Neuronal stem cell (in vitro differentiated cells): ENCODE results near the gene ASB4.

Source experiments
- DNase-seq: peaks from one replicate; pipeline ENCODE4 v3.0.0-alpha.2; 2013; ENCODE audit warnings: low spot score
- H2AFZ ChIP-seq: one replicate; pipeline ENCODE4 v1.6.1; 2013; ENCODE audit warnings: mild to moderate bottlenecking, low read length, inconsistent platforms
- H2AK5ac ChIP-seq: 2 replicates; pipeline ENCODE4 v1.6.1; 2013; ENCODE audit warnings: low read depth, mild to moderate bottlenecking, inconsistent platforms, low read length, moderate library complexity, mixed read lengths
- H2BK120ac ChIP-seq: 2 replicates; pipeline ENCODE4 v1.6.1; 2013; ENCODE audit warnings: low read depth, mild to moderate bottlenecking, inconsistent platforms, low read length, moderate library complexity, mixed read lengths
- H2BK12ac ChIP-seq: one replicate; pipeline ENCODE4 v1.6.1; 2013; ENCODE audit warnings: low read length, inconsistent platforms
- H2BK15ac ChIP-seq: 2 replicates; pipeline ENCODE4 v1.6.1; 2013; ENCODE audit warnings: mild to moderate bottlenecking, low read length, inconsistent platforms, mixed read lengths
- H2BK5ac ChIP-seq: one replicate; pipeline ENCODE4 v1.6.1; 2013; ENCODE audit warnings: inconsistent platforms, mild to moderate bottlenecking, low read length, moderate library complexity
- H3K14ac ChIP-seq: one replicate; pipeline ENCODE4 v1.6.1; 2013; ENCODE audit warnings: low read length, inconsistent platforms
- H3K18ac ChIP-seq: 2 replicates; pipeline ENCODE4 v1.6.1; 2013; ENCODE audit warnings: low read length, inconsistent platforms
- H3K23ac ChIP-seq: 2 replicates; pipeline ENCODE4 v1.6.1; 2013; ENCODE audit warnings: low read depth, mild to moderate bottlenecking, mixed read lengths, low read length, inconsistent platforms; ENCODE audit not compliant: poor library complexity
- H3K27ac ChIP-seq: replicated peaks from 3 replicates; pipeline ENCODE4 v1.5.1; 2013; ENCODE audit warnings: low read length, inconsistent platforms
- H3K27me3 ChIP-seq, 3 experiments: 2 replicates each; pipeline ENCODE4 v1.6.1; 2013; ENCODE audit warnings: low read length in 3 of 3, mild to moderate bottlenecking in 2 of 3, inconsistent platforms in 1 of 3, low read depth in 1 of 3, mixed read lengths in 1 of 3, moderate library complexity in 1 of 3; ENCODE audit not compliant: control insufficient read depth in 3 of 3, insufficient read depth in 3 of 3
- H3K36me3 ChIP-seq, 2 donors: replicated peaks in 1 of 2; 2 replicates each; pipeline ENCODE4 v1.6.1; 2013; ENCODE audit warnings: low read length in 2 of 2; ENCODE audit not compliant: control insufficient read depth in 2 of 2, insufficient read depth in 2 of 2
- H3K4ac ChIP-seq: 2 replicates; pipeline ENCODE4 v1.6.1; 2013; ENCODE audit warnings: inconsistent platforms, mild to moderate bottlenecking, low read length, moderate library complexity
- H3K4me1 ChIP-seq, 2 donors: 1 replicate in 1 of 2; 2 replicates in 1 of 2; pipeline ENCODE4 v1.6.1; 2013; ENCODE audit warnings: low read length in 2 of 2, low read depth in 1 of 2; ENCODE audit not compliant: control insufficient read depth in 2 of 2, insufficient read depth in 1 of 2
- H3K4me2 ChIP-seq: one replicate; pipeline ENCODE4 v1.6.1; 2013; ENCODE audit warnings: mild to moderate bottlenecking, low read length, inconsistent platforms; ENCODE audit not compliant: insufficient read depth, poor library complexity, severe bottlenecking
- H3K4me3 ChIP-seq, 2 donors: 2 replicates each; pipeline ENCODE4 v1.5.1; 2013; ENCODE audit warnings: low read length in 2 of 2, mild to moderate bottlenecking in 2 of 2, inconsistent platforms in 1 of 2, moderate library complexity in 1 of 2
- H3K79me1 ChIP-seq: one replicate; pipeline ENCODE4 v1.6.1; 2013; ENCODE audit warnings: low read depth, mild to moderate bottlenecking, inconsistent platforms, low read length, moderate library complexity
- H3K9ac ChIP-seq: one replicate; pipeline ENCODE4 v1.6.1; 2013; ENCODE audit warnings: mild to moderate bottlenecking, low read depth, low read length, inconsistent platforms; ENCODE audit not compliant: poor library complexity
- H3K9me3 ChIP-seq, 2 donors: replicated peaks in 1 of 2; 2 replicates each; pipeline versions ENCODE3 to v1.6.1; 2013; ENCODE audit warnings: low read length in 2 of 2, mild to moderate bottlenecking in 2 of 2, inconsistent platforms in 1 of 2, low read depth in 1 of 2, mixed read lengths in 1 of 2, moderate library complexity in 1 of 2; ENCODE audit not compliant: control insufficient read depth in 2 of 2, insufficient read depth in 1 of 2
- H4K8ac ChIP-seq: one replicate; pipeline ENCODE4 v1.6.1; 2013; ENCODE audit warnings: low read depth, mild to moderate bottlenecking, inconsistent platforms, low read length, moderate library complexity
- H4K91ac ChIP-seq: one replicate; pipeline ENCODE4 v1.6.1; 2013; ENCODE audit warnings: low read length, low read depth, mild to moderate bottlenecking, inconsistent platforms; ENCODE audit not compliant: poor library complexity
- WGBS, 2 donors: extraction: QIAGEN DNeasy Blood & Tissue Kit; methylation state at CpG; one replicate each; pipeline ENCODE4 v1.1.7; 2013; ENCODE audit warnings: missing lambda C conversion rate in 2 of 2, mixed read lengths in 1 of 2; ENCODE audit not compliant: insufficient read length in 2 of 2, insufficient replicate concordance in 1 of 2; ENCODE audit errors: extremely low coverage in 2 of 2; 5-methylcytosine and 5-hydroxymethylcytosine counted together

ASB4 gene

GRCh38 chr7:95479992-95480624, 5.6 kb upstream of the ASB4 start:
- no peak overlapping the region for H3K14ac ChIP-seq
- no peak for DNase-seq
- no peak overlapping the region for H3K4me2 ChIP-seq
- peak overlapping the region; percentile 9 for H2AFZ ChIP-seq
- H3K4ac ChIP-seq: no peak overlapping the region
- H3K18ac ChIP-seq: no peak overlapping the region
- H3K27me3 ChIP-seq: no peaks in the 10 kb centered on the region
- H3K36me3 ChIP-seq: no peaks in the 10 kb centered on the region
- peaks cover 4 to 9% of the 10 kb centered on the region in 2 donors for H3K9me3 ChIP-seq
- no peak overlapping the region for H3K9ac ChIP-seq
- H4K91ac ChIP-seq: no peak overlapping the region
- no peak overlapping the region for H2AK5ac ChIP-seq
- no peaks in the 10 kb centered on the region for H3K79me1 ChIP-seq
- H2BK5ac ChIP-seq: no peak overlapping the region
- H4K8ac ChIP-seq: no peak overlapping the region
- H2BK12ac ChIP-seq: no peak overlapping the region
- H2BK15ac ChIP-seq: no peak overlapping the region
- no peak overlapping the region for H2BK120ac ChIP-seq
- H3K4me3 ChIP-seq: no peak overlapping the region
- no peak overlapping the region for H3K23ac ChIP-seq
- peaks cover 6 to 24% of the 10 kb centered on the region in 2 donors for H3K4me1 ChIP-seq
- H3K27ac ChIP-seq: no peak overlapping the region

GRCh38 chr7:95481271-95482165, 4.2 kb upstream of the ASB4 start:
- Histone ChIP-seq H2BK15ac (no peak overlapping the region), H3K4ac (no peak overlapping the region), H3K9ac (no peak overlapping the region)

GRCh38 chr7:95482424-95482823, 3.3 kb upstream of the ASB4 start:
- Histone ChIP-seq H3K4me3 (no peak overlapping the region), H2BK15ac (peak overlapping the region; percentile 2), H3K4ac (no peak overlapping the region), H2BK12ac (no peak overlapping the region), H3K23ac (no peak overlapping the region), H4K91ac (no peak overlapping the region), H3K27ac (no peak overlapping the region), H2AK5ac (no peak overlapping the region), H2BK5ac (no peak overlapping the region), H3K18ac (no peak overlapping the region), H3K9me3 (peaks cover 4 to 9% of the 10 kb centered on the region in 2 donors), H2BK120ac (peak overlapping the region; percentile 37), H3K79me1 (no peaks in the 10 kb centered on the region), H3K27me3 (no peaks in the 10 kb centered on the region), H4K8ac (no peak overlapping the region), H3K9ac (no peak overlapping the region), H3K36me3 (no peaks in the 10 kb centered on the region), H3K4me2 (no peak overlapping the region), H3K4me1 (peaks cover 4 to 12% of the 10 kb centered on the region in 2 donors), H2AFZ (no peak overlapping the region), H3K14ac (no peak overlapping the region)
- no CpG with 5 or more reads among the region's 4 CpGs for WGBS, 2 donors
- no peak for DNase-seq

More at GRCh38 chr7:95481271-95482165, 4.2 kb upstream of the ASB4 start:
- Histone ChIP-seq H4K91ac (no peak overlapping the region), H2BK12ac (no peak overlapping the region), H3K4me3 (no peak overlapping the region), H3K14ac (no peak overlapping the region), H2AK5ac (no peak overlapping the region), H3K4me1 (peaks cover 4 to 18% of the 10 kb centered on the region in 2 donors), H3K23ac (no peak overlapping the region), H3K27me3 (no peaks in the 10 kb centered on the region), H2BK5ac (no peak overlapping the region), H3K18ac (no peak overlapping the region), H3K36me3 (no peaks in the 10 kb centered on the region), H2BK120ac (no peak overlapping the region), H3K79me1 (no peaks in the 10 kb centered on the region), H3K9me3 (peaks cover 4 to 9% of the 10 kb centered on the region in 2 donors), H2AFZ (peak overlapping the region; percentile 27), H3K4me2 (no peak overlapping the region), H4K8ac (no peak overlapping the region), H3K27ac (no peak overlapping the region)
- DNase-seq: no peak
- WGBS, 2 donors: no CpG with 5 or more reads among the region's 3 CpGs

GRCh38 chr7:95490231-95490762, 4.6 kb downstream of the ASB4 start:
- no peak overlapping the region for H2BK120ac ChIP-seq
- H3K18ac ChIP-seq: no peak overlapping the region
- WGBS, 2 donors: no CpG with 5 or more reads among the region's 3 CpGs
- no peak overlapping the region for H4K91ac ChIP-seq
- H4K8ac ChIP-seq: no peak overlapping the region
- H3K14ac ChIP-seq: no peak overlapping the region
- H3K79me1 ChIP-seq: no peaks in the 10 kb centered on the region
- no peak for DNase-seq
- no peak overlapping the region for H3K23ac ChIP-seq
- no peak overlapping the region for H3K27ac ChIP-seq
- H2BK15ac ChIP-seq: no peak overlapping the region
- H3K4me1 ChIP-seq: peaks cover 0 to 15% of the 10 kb centered on the region in 2 donors
- no peak overlapping the region for H3K9ac ChIP-seq
- H2BK5ac ChIP-seq: no peak overlapping the region
- H3K4me3 ChIP-seq: no peak overlapping the region
- no peak overlapping the region for H2AK5ac ChIP-seq
- no peaks in the 10 kb centered on the region for H3K9me3 ChIP-seq
- H2BK12ac ChIP-seq: no peak overlapping the region
- peak overlapping the region; percentile 83 for H2AFZ ChIP-seq
- no peak overlapping the region for H3K4ac ChIP-seq
- no peaks in the 10 kb centered on the region for H3K36me3 ChIP-seq
- no peak overlapping the region for H3K4me2 ChIP-seq
- no peaks in the 10 kb centered on the region for H3K27me3 ChIP-seq
